ENCODE results near the gene NCOA3. TPM values are rescaled to one million over a fixed set of nuclear protein-coding genes. Genes with fewer than 3 reads are reported as not detected.

Gene NCOA3
- total and polyA plus RNA-seq, 2 experiments from 2014 or later = 6.7 to 25.8 TPM

DNA sequence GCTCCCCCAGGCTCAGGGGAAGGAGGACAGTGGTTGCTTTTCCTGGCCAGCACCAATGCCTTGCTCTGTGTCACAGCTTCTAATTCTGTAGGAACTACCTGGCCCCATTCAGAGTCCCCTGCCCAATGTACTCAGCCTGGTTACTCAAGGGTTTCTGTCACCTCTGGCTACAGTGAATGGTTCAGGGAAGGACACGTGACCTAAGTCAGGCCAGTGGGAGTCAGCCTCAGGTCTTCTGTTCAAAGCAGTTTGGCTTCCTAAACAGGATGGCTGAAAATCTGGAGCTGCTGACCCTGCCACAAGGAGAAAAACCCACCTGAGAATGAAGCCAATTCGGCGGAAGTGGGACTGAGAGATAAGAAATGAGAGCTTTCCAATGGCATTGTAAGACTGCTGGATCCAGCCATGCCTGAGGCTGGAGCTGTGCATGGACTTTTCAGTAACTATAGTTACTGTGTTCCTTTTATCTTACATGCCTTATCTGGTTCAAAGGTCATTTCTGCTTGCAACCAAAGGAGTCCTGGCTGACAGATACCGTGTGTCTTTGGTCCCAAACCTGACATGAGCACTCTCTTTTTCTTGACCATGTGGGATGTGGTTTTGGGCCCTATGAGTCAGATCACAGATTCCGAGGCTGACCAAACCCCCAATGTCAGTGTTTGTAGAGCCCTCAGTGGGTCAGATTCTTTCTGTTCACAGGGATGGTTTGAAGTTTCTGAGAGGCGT, 179.3 kb downstream of the NCOA3 start (continued):
- TF ChIP-seq, protein P1, sequence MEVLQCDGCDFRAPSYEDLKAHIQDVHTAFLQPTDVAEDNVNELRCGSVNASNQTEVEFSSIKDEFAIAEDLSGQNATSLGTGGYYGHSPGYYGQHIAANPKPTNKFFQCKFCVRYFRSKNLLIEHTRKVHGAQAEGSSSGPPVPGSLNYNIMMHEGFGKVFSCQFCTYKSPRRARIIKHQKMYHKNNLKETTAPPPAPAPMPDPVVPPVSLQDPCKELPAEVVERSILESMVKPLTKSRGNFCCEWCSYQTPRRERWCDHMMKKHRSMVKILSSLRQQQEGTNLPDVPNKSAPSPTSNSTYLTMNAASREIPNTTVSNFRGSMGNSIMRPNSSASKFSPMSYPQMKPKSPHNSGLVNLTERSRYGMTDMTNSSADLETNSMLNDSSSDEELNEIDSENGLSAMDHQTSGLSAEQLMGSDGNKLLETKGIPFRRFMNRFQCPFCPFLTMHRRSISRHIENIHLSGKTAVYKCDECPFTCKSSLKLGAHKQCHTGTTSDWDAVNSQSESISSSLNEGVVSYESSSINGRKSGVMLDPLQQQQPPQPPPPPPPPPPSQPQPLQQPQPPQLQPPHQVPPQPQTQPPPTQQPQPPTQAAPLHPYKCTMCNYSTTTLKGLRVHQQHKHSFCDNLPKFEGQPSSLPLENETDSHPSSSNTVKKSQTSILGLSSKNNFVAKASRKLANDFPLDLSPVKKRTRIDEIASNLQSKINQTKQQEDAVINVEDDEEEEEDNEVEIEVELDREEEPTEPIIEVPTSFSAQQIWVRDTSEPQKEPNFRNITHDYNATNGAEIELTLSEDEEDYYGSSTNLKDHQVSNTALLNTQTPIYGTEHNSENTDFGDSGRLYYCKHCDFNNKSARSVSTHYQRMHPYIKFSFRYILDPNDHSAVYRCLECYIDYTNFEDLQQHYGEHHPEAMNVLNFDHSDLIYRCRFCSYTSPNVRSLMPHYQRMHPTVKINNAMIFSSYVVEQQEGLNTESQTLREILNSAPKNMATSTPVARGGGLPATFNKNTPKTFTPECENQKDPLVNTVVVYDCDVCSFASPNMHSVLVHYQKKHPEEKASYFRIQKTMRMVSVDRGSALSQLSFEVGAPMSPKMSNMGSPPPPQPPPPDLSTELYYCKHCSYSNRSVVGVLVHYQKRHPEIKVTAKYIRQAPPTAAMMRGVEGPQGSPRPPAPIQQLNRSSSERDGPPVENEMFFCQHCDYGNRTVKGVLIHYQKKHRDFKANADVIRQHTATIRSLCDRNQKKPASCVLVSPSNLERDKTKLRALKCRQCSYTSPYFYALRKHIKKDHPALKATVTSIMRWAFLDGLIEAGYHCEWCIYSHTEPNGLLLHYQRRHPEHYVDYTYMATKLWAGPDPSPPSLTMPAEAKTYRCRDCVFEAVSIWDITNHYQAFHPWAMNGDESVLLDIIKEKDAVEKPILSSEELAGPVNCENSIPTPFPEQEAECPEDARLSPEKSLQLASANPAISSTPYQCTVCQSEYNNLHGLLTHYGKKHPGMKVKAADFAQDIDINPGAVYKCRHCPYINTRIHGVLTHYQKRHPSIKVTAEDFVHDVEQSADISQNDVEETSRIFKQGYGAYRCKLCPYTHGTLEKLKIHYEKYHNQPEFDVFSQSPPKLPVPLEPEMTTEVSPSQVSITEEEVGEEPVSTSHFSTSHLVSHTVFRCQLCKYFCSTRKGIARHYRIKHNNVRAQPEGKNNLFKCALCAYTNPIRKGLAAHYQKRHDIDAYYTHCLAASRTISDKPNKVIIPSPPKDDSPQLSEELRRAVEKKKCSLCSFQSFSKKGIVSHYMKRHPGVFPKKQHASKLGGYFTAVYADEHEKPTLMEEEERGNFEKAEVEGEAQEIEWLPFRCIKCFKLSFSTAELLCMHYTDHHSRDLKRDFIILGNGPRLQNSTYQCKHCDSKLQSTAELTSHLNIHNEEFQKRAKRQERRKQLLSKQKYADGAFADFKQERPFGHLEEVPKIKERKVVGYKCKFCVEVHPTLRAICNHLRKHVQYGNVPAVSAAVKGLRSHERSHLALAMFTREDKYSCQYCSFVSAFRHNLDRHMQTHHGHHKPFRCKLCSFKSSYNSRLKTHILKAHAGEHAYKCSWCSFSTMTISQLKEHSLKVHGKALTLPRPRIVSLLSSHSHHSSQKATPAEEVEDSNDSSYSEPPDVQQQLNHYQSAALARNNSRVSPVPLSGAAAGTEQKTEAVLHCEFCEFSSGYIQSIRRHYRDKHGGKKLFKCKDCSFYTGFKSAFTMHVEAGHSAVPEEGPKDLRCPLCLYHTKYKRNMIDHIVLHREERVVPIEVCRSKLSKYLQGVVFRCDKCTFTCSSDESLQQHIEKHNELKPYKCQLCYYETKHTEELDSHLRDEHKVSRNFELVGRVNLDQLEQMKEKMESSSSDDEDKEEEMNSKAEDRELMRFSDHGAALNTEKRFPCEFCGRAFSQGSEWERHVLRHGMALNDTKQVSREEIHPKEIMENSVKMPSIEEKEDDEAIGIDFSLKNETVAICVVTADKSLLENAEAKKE (CRISPR knock-in tag; IDR thresholded peaks at IDR 0.05) = no peak
- TF ChIP-seq STAT1 (IDR thresholded peaks at IDR 0.05; ENCODE audit: unreplicated experiment) (no peak), CREB1 (CRISPR knock-in tag; IDR thresholded peaks at IDR 0.05; ENCODE audit: low read depth) (no peak), POLR2AphosphoS5 (IDR thresholded peaks at IDR 0.05; ENCODE audit: low read depth) (no peak), EZH2 (IDR thresholded peaks at IDR 0.05; ENCODE audit: low read depth, unreplicated experiment) (no peak)
- TF ChIP-seq, protein P2, sequence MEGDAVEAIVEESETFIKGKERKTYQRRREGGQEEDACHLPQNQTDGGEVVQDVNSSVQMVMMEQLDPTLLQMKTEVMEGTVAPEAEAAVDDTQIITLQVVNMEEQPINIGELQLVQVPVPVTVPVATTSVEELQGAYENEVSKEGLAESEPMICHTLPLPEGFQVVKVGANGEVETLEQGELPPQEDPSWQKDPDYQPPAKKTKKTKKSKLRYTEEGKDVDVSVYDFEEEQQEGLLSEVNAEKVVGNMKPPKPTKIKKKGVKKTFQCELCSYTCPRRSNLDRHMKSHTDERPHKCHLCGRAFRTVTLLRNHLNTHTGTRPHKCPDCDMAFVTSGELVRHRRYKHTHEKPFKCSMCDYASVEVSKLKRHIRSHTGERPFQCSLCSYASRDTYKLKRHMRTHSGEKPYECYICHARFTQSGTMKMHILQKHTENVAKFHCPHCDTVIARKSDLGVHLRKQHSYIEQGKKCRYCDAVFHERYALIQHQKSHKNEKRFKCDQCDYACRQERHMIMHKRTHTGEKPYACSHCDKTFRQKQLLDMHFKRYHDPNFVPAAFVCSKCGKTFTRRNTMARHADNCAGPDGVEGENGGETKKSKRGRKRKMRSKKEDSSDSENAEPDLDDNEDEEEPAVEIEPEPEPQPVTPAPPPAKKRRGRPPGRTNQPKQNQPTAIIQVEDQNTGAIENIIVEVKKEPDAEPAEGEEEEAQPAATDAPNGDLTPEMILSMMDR (conservative IDR thresholded peaks at IDR 0.05; ENCODE audit: low read depth in 2 of 2) = no peak

Data from GM23338 (cell line).